ENCODE data around the gene IGSF22. TPM values are rescaled to one million over a fixed set of nuclear protein-coding genes. Genes with fewer than 3 reads are reported as not detected.
"Not testable (repeated sequence)": the region's sequence is repeated elsewhere in the genome, so short reads cannot be mapped to it uniquely, and the experiment has no call there.

The IGSF22 gene
- total RNA-seq, 5 donors from 2014 or later (not counting 1 experiment from before 2014, with no cell fraction given): 2.1 to 3.7 (median 2.8) TPM

DNA sequence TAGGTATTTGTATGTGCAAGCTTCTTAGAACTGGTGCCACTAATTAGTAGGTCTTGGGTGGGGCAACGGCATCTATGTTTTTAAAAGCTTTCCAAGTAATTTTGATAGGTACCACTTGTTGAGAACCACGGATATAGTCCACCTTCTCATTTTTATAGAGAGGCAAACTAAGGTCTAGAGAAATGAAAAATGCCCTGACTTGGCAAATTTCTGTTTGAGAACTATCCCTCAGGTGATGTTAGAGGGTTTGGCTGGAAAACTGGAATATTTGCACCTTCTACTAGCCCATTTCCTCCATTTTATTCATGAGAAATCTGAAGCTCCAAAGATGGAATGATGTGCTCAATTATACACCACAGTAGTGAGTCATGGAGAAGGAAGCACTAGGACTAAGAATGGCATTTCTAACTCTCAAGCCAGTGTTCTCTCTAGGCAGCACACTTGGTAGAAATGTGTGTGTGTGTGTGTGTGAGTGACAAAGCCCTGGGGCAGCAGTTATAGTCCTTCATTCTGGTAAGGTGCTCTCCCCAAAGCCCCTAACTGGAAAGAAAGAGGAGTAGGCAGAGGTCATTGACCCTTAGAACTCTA is 29.3 kb downstream of the IGSF22 start:
- POLR2A ChIA-PET: interaction anchor here in 1 of 2 donors (0.5 kb wide), 1 partner anchor 169 kb away, joined by 5 read pairs; no protein-coding TSS in a partner anchor
- CTCF ChIA-PET: interaction anchor here in 1 of 2 donors (0.5 kb wide), 1 partner anchor 535 kb away, joined by 6 read pairs; no protein-coding TSS in a partner anchor
- H3K36me3 ChIP-seq (ENCODE audit: control insufficient read depth in 2 of 2, extremely low read depth in 1 of 2, insufficient read depth in 1 of 2, low read length in 1 of 2): no peaks in the 10 kb centered on the region
- no peak for DNase-seq
- Mint-ChIP-seq H3K36me3 (no peaks in the 10 kb centered on the region), H3K27ac (no peak overlapping the region), H3K27me3 (peaks cover 0 to 3% of the 10 kb centered on the region in 2 donors), H3K4me3 (no peak overlapping the region), H3K9me3 (no peaks in the 10 kb centered on the region), H3K4me1 (peaks cover 17 to 20% (median 20%) of the 10 kb centered on the region in 3 donors)
- H3K9me3 ChIP-seq: no peaks in the 10 kb centered on the region
- no CpG with 5 or more reads among the region's 2 CpGs for WGBS (ENCODE audit: insufficient coverage)
- no peak for ATAC-seq (replicated peaks in 1 of 4)
- H3K4me3 ChIP-seq (ENCODE audit: control insufficient read depth in 1 of 2, extremely low read depth in 1 of 2, low read length in 1 of 2): no peak overlapping the region
- peaks cover 2 to 15% of the 10 kb centered on the region in 2 experiments for H3K4me1 ChIP-seq (ENCODE audit: control insufficient read depth in 1 of 2, extremely low read depth in 1 of 2, insufficient read depth in 2 of 2, low read length in 2 of 2)
- H3K27me3 ChIP-seq (replicated peaks in 1 of 2; ENCODE audit: control insufficient read depth in 2 of 2, extremely low read depth in 1 of 2, insufficient read depth in 2 of 2, low read length in 1 of 2): peaks cover 0 to 17% of the 10 kb centered on the region in 2 experiments
- no peak overlapping the region for H3K27ac ChIP-seq (ENCODE audit: low read length)

DNA sequence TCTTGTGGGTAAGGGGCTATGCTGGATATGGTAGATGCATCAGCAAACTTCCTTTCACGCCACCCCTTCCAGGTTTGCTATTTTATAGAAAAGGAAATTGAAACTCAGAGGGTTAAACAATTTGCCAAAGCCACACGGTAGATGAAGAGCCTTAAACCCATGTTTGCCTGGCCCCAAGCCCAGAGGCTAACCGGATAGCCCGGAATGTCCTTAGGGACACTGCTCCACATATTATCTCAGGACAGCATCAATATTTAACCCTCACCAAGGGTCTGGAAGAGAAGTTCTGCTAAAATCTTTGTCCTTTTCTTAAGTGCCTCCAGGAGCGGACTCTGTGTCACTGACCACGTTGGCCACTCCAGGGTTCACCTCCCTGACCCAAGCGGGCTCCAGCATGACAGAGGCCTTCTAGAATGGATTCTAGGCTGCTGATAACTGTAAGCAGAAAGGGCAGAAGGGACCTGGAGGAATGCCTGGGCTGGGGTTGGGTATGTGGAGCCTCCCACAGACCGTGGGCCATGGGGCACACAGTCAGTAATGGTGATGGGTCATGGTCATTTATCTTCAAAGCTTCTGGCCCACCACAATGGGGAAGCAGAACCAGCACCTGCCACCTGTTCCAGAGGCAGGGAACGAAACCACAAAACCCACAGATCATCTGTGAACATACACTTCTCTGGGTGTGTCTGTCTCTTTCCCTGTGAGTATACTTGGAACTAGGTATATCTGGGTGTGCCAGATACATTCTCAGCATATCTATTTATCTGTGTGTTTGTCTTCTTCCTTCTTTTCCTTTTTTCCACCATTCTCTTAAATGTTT is 32.8 kb downstream of the IGSF22 start:
- H3K27ac ChIP-seq (ENCODE audit: low read length): no peak overlapping the region
- no peaks in the 10 kb centered on the region for H3K27me3 ChIP-seq (replicated peaks in 1 of 2; ENCODE audit: control insufficient read depth in 2 of 2, extremely low read depth in 1 of 2, insufficient read depth in 2 of 2, low read length in 1 of 2)
- no peaks in the 10 kb centered on the region for H3K9me3 ChIP-seq
- DNase-seq: no peak
- no peaks in the 10 kb centered on the region for H3K9me3 Mint-ChIP-seq
- ChIA-PET CTCF (interaction anchor here in 1 of 2 donors (0.5 kb wide), 1 partner anchor 589 kb away, joined by 3 read pairs; no protein-coding TSS in a partner anchor), POLR2A (no interaction called here)
- no peaks in the 10 kb centered on the region for H3K27me3 Mint-ChIP-seq
- H3K4me1 ChIP-seq (ENCODE audit: control insufficient read depth in 1 of 2, extremely low read depth in 1 of 2, insufficient read depth in 2 of 2, low read length in 2 of 2): peaks cover 0 to 1% of the 10 kb centered on the region in 2 experiments
- H3K27ac Mint-ChIP-seq: no peak overlapping the region
- H3K4me3 ChIP-seq (ENCODE audit: control insufficient read depth in 1 of 2, extremely low read depth in 1 of 2, low read length in 1 of 2): no peak overlapping the region
- H3K4me1 Mint-ChIP-seq: peaks cover 3 to 8% (median 4%) of the 10 kb centered on the region in 3 donors
- 92% methylated on average over 5 of the region's 9 CpGs for WGBS (ENCODE audit: insufficient coverage)
- no peaks in the 10 kb centered on the region for H3K36me3 Mint-ChIP-seq
- H3K4me3 Mint-ChIP-seq: no peak overlapping the region
- ATAC-seq (replicated peaks in 1 of 4): no peak
- no peaks in the 10 kb centered on the region for H3K36me3 ChIP-seq (ENCODE audit: control insufficient read depth in 2 of 2, extremely low read depth in 1 of 2, insufficient read depth in 1 of 2, low read length in 1 of 2)

DNA sequence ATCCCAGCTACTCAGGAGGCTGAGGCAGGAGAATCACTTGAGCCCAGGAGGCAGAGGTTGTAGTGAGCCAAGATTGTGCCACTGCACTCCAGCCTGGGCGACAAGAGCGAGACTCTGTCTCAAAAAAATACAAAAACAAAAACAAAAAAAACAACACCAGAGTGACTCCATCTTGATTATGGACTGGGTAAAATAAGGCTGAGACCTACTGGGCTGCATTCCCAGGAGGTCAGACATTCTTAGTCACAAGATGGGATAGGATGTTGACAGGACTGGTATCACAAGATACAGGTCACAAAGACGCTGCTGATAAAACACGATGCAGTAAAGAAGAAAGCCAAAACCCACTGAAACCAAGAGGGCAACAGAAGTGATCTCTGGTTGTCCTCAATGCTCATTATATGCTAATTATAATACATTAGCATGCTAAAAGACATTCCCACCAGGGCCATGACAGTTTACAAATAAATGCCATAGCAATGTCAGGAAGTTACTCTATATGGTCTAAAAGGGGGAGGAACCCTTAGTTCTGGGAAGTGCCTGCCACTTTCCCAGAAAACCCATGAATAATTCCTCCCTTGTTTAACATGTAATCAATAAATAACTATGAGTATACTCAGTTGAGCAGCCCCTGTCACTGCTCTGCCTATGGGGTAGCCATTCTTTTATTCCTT is 34.4 kb downstream of the IGSF22 start:
- ATAC-seq (replicated peaks in 1 of 4); H3K9me3 Mint-ChIP-seq; H3K4me3 Mint-ChIP-seq; POLR2A ChIA-PET; H3K36me3 Mint-ChIP-seq; H3K27ac ChIP-seq (ENCODE audit: low read length); H3K9me3 ChIP-seq; DNase-seq; H3K27me3 ChIP-seq (replicated peaks in 1 of 2; ENCODE audit: control insufficient read depth in 2 of 2, extremely low read depth in 1 of 2, insufficient read depth in 2 of 2, low read length in 1 of 2); H3K4me1 ChIP-seq (ENCODE audit: control insufficient read depth in 1 of 2, extremely low read depth in 1 of 2, insufficient read depth in 2 of 2, low read length in 2 of 2); H3K27ac Mint-ChIP-seq; H3K4me3 ChIP-seq (ENCODE audit: control insufficient read depth in 1 of 2, extremely low read depth in 1 of 2, low read length in 1 of 2); H3K4me1 Mint-ChIP-seq; H3K36me3 ChIP-seq (ENCODE audit: control insufficient read depth in 2 of 2, extremely low read depth in 1 of 2, insufficient read depth in 1 of 2, low read length in 1 of 2); H3K27me3 Mint-ChIP-seq: not testable (repeated sequence)
- 80% methylated on average over 1 of the region's 4 CpGs for WGBS (ENCODE audit: insufficient coverage)
- CTCF ChIA-PET: interaction anchor here in 1 of 2 donors (1.3 kb wide), 1 partner anchor 151 kb away, joined by 5 read pairs; no protein-coding TSS in a partner anchor

DNA sequence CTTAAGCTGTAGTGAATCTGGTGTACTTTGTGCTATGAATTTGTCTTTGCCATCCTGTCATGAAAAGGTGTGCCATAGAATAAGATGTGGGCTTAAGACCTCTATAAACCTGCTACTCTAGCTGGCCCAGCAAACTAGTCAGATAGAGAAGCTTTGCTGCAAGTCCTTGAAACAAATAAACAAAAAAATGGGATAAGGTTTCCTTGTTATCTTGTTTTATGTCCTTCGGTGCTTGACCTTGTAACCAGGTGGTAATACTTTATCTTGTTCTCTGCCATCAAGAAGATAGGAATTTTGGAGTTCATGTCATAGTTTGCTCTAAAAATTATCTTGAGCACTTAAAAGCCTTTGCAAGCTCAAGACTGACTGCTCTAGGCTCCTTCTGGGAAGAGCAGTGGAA is 41.7 kb downstream of the IGSF22 start:
- no peaks in the 10 kb centered on the region for H3K9me3 Mint-ChIP-seq

DNA sequence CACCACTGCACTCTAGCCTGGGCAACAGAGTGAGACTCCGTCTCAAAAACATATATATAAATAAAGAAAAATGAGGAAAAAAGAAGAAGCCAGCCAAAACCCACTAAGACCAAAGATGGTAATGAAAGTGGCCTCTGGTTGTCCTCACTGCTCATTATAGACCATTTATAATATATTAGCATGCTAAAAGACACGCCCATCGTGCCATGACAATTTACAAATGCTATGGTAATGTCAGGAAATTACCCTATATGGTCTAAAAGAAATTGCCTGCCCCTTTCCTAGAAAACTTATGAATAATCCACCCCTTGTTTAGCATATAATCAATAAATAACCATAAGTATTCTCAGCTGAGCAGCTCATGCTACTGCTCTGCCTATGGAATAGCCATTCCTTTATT is 43.5 kb downstream of the IGSF22 start:
- no peak for DNase-seq
- H3K36me3 ChIP-seq (ENCODE audit: control insufficient read depth in 2 of 2, extremely low read depth in 1 of 2, insufficient read depth in 1 of 2, low read length in 1 of 2): no peaks in the 10 kb centered on the region
- H3K27me3 Mint-ChIP-seq: no peaks in the 10 kb centered on the region
- CTCF ChIA-PET: no interaction called here
- ATAC-seq (replicated peaks in 1 of 4): no peak
- POLR2A ChIA-PET: no interaction called here
- H3K9me3 Mint-ChIP-seq: no peaks in the 10 kb centered on the region
- no peaks in the 10 kb centered on the region for H3K9me3 ChIP-seq
- H3K27ac Mint-ChIP-seq: no peak overlapping the region
- WGBS (ENCODE audit: insufficient coverage): no CpG with 5 or more reads among the region's 3 CpGs
- no peak overlapping the region for H3K4me3 ChIP-seq (ENCODE audit: control insufficient read depth in 1 of 2, extremely low read depth in 1 of 2, low read length in 1 of 2)
- no peak overlapping the region for H3K4me3 Mint-ChIP-seq
- H3K27ac ChIP-seq (ENCODE audit: low read length): no peak overlapping the region
- H3K4me1 Mint-ChIP-seq: peaks cover 6 to 10% (median 7%) of the 10 kb centered on the region in 3 donors
- H3K4me1 ChIP-seq (ENCODE audit: control insufficient read depth in 1 of 2, extremely low read depth in 1 of 2, insufficient read depth in 2 of 2, low read length in 2 of 2): peaks cover 0 to 2% of the 10 kb centered on the region in 2 experiments
- H3K36me3 Mint-ChIP-seq: no peaks in the 10 kb centered on the region
- H3K27me3 ChIP-seq (replicated peaks in 1 of 2; ENCODE audit: control insufficient read depth in 2 of 2, extremely low read depth in 1 of 2, insufficient read depth in 2 of 2, low read length in 1 of 2): no peaks in the 10 kb centered on the region

More for the DNA sequence above, 41.7 kb downstream of the IGSF22 start:
- Mint-ChIP-seq H3K27ac (no peak overlapping the region), H3K36me3 (no peaks in the 10 kb centered on the region), H3K4me3 (no peak overlapping the region), H3K27me3 (no peaks in the 10 kb centered on the region), H3K4me1 (peaks cover 4% of the 10 kb centered on the region in 3 donors)
- H3K36me3 ChIP-seq (ENCODE audit: control insufficient read depth in 2 of 2, extremely low read depth in 1 of 2, insufficient read depth in 1 of 2, low read length in 1 of 2): no peaks in the 10 kb centered on the region
- no peaks in the 10 kb centered on the region for H3K27me3 ChIP-seq (replicated peaks in 1 of 2; ENCODE audit: control insufficient read depth in 2 of 2, extremely low read depth in 1 of 2, insufficient read depth in 2 of 2, low read length in 1 of 2)
- no peaks in the 10 kb centered on the region for H3K9me3 ChIP-seq
- H3K4me3 ChIP-seq (ENCODE audit: control insufficient read depth in 1 of 2, extremely low read depth in 1 of 2, low read length in 1 of 2): no peak overlapping the region
- H3K4me1 ChIP-seq (ENCODE audit: control insufficient read depth in 1 of 2, extremely low read depth in 1 of 2, insufficient read depth in 2 of 2, low read length in 2 of 2): no peaks in the 10 kb centered on the region
- DNase-seq (no peak), ATAC-seq (replicated peaks in 1 of 4) (no peak)
- ChIA-PET CTCF (interaction anchor here in 1 of 2 donors (1.1 kb wide), 1 partner anchor 39 kb away, joined by 3 read pairs; no protein-coding TSS in a partner anchor), POLR2A (interaction anchor here in 1 of 2 donors (0.6 kb wide), 1 partner anchor 1583 kb away, joined by 3 read pairs; no protein-coding TSS in a partner anchor)
- H3K27ac ChIP-seq (ENCODE audit: low read length): no peak overlapping the region
- WGBS (ENCODE audit: insufficient coverage): no CpG with 5 or more reads among the region's 1 CpG

DNA sequence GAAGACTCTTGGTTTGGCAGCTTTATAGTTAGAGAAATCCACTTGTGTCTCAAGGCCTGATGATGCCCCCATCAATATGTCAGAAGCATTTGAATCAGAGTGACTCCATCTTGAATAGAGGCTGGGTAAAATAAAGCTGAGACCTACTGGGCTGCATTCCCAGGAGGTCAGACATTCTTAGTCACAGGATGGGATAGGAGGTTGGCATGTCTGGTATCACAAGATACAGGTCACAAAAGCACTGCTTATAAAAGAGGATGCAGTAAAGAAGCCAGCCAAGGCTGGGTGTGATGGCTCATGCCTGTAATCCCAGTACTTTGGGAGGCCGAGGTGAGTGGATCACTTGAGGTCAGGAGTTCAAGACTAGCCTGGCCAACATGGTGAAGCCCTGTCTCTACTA is 44.0 kb downstream of the IGSF22 start:
- H3K36me3 ChIP-seq (ENCODE audit: control insufficient read depth in 2 of 2, extremely low read depth in 1 of 2, insufficient read depth in 1 of 2, low read length in 1 of 2); CTCF ChIA-PET; H3K4me3 ChIP-seq (ENCODE audit: control insufficient read depth in 1 of 2, extremely low read depth in 1 of 2, low read length in 1 of 2); DNase-seq; H3K36me3 Mint-ChIP-seq; H3K27ac ChIP-seq (ENCODE audit: low read length); H3K27me3 Mint-ChIP-seq; H3K4me1 ChIP-seq (ENCODE audit: control insufficient read depth in 1 of 2, extremely low read depth in 1 of 2, insufficient read depth in 2 of 2, low read length in 2 of 2); POLR2A ChIA-PET; ATAC-seq (replicated peaks in 1 of 4); H3K9me3 ChIP-seq; H3K4me3 Mint-ChIP-seq; H3K27me3 ChIP-seq (replicated peaks in 1 of 2; ENCODE audit: control insufficient read depth in 2 of 2, extremely low read depth in 1 of 2, insufficient read depth in 2 of 2, low read length in 1 of 2); H3K27ac Mint-ChIP-seq; H3K9me3 Mint-ChIP-seq: not testable (repeated sequence)
- WGBS (ENCODE audit: insufficient coverage): 91% methylated on average over 1 of the region's 1 CpG
- H3K4me1 Mint-ChIP-seq: peaks cover 7 to 10% (median 7%) of the 10 kb centered on the region in 3 donors
